ENCODE results near the gene FZD7.

FZD7 gene

GRCh38 chr2:202033317-202034248, at the start of gene FZD7:
Gene FZD7, plus strand, starts transcription at chr2:202033855. Its CDS starts 793 bp downstream, at chr2:202034648.
- DNase-seq: peak; percentile 83

GRCh38 chr2:201984333-201984732, 49.3 kb upstream of the FZD7 start:
- no peak for DNase-seq

- DNase-seq: no peak
These were observed 48.7 kb upstream of the FZD7 start for GRCh38 chr2:201984800-201985525.

GRCh38 chr2:201985728-201986462, 47.8 kb upstream of the FZD7 start:
- no peak for DNase-seq

GRCh38 chr2:201986463-201986735, 47.3 kb upstream of the FZD7 start:
- no peak for DNase-seq

GRCh38 chr2:201987426-201987825, 46.2 kb upstream of the FZD7 start:
- DNase-seq: no peak

GRCh38 chr2:201990069-201990468, 43.6 kb upstream of the FZD7 start:
- DNase-seq: no peak

- no peak for DNase-seq
These were observed 40.7 kb upstream of the FZD7 start for GRCh38 chr2:201992960-201993359.

- DNase-seq: no peak
These were observed 38.5 kb upstream of the FZD7 start for GRCh38 chr2:201994973-201995638.

- no peak for DNase-seq
These were observed 37.6 kb upstream of the FZD7 start for GRCh38 chr2:201996006-201996405.

GRCh38 chr2:201996679-201997314, 36.9 kb upstream of the FZD7 start:
- no peak for DNase-seq

GRCh38 chr2:201999279-201999678, 34.4 kb upstream of the FZD7 start:
- no peak for DNase-seq

GRCh38 chr2:202001826-202002225, 31.8 kb upstream of the FZD7 start:
- no peak for DNase-seq

GRCh38 chr2:202002381-202002780, 31.3 kb upstream of the FZD7 start:
- DNase-seq: no peak

GRCh38 chr2:202005272-202005887, 28.3 kb upstream of the FZD7 start:
- DNase-seq: no peak

- DNase-seq: no peak
These were observed 27.4 kb upstream of the FZD7 start for GRCh38 chr2:202006301-202006700.

- DNase-seq: no peak
These were observed 26.4 kb upstream of the FZD7 start for GRCh38 chr2:202007015-202007982.

- no peak for DNase-seq
These were observed 25.7 kb upstream of the FZD7 start for GRCh38 chr2:202007983-202008354.

- no peak for DNase-seq
These were observed 24.6 kb upstream of the FZD7 start for GRCh38 chr2:202009019-202009481.

GRCh38 chr2:202009581-202009980, 24.1 kb upstream of the FZD7 start:
- no peak for DNase-seq

GRCh38 chr2:202014318-202014717, 19.3 kb upstream of the FZD7 start:
- DNase-seq: no peak
